ENCODE measurements around the gene TRAPPC6A.
A peak's percentile ranks its signal among the peaks of the same experiment; 100 is the strongest.

Gene TRAPPC6A

GRCh38 chr19:45206328-45206727 is 28.3 kb upstream of the TRAPPC6A start:
- TF ChIP-seq CTCF (IDR thresholded peaks at IDR 0.05; ENCODE audit: control insufficient read depth, extremely low read depth, insufficient read depth) = no peak
- no peak for DNase-seq (ENCODE audit: low read depth)
- no peak overlapping the region for H3K4me3 ChIP-seq (ENCODE audit: low read depth, low read length)

GRCh38 chr19:45205810-45206209 is 27.8 kb upstream of the TRAPPC6A start:
- no peak for TF ChIP-seq CTCF (IDR thresholded peaks at IDR 0.05; ENCODE audit: control insufficient read depth, extremely low read depth, insufficient read depth)
- no peak overlapping the region for H3K4me3 ChIP-seq (ENCODE audit: low read depth, low read length)
- no peak for DNase-seq (ENCODE audit: low read depth)

- H3K4me3 ChIP-seq (ENCODE audit: low read depth, low read length) = no peak overlapping the region
- no peak for TF ChIP-seq CTCF (IDR thresholded peaks at IDR 0.05; ENCODE audit: control insufficient read depth, extremely low read depth, insufficient read depth)
- peak; percentile 39 for DNase-seq (ENCODE audit: low read depth)
Observed at GRCh38 chr19:45202637-45203036, 24.6 kb upstream of the TRAPPC6A start.

GRCh38 chr19:45200568-45200967 is 22.5 kb upstream of the TRAPPC6A start:
- DNase-seq (ENCODE audit: low read depth) = no peak
- TF ChIP-seq CTCF (IDR thresholded peaks at IDR 0.05; ENCODE audit: control insufficient read depth, extremely low read depth, insufficient read depth) = no peak
- H3K4me3 ChIP-seq (ENCODE audit: low read depth, low read length) = no peak overlapping the region

GRCh38 chr19:45195764-45196163 is 17.7 kb upstream of the TRAPPC6A start:
- no peak overlapping the region for H3K4me3 ChIP-seq (ENCODE audit: low read depth, low read length)
- DNase-seq (ENCODE audit: low read depth) = no peak
- TF ChIP-seq CTCF (IDR thresholded peaks at IDR 0.05; ENCODE audit: control insufficient read depth, extremely low read depth, insufficient read depth) = no peak

GRCh38 chr19:45191375-45191774 is 13.3 kb upstream of the TRAPPC6A start:
- TF ChIP-seq CTCF (IDR thresholded peaks at IDR 0.05; ENCODE audit: control insufficient read depth, extremely low read depth, insufficient read depth) = no peak
- no peak overlapping the region for H3K4me3 ChIP-seq (ENCODE audit: low read depth, low read length)
- no peak for DNase-seq (ENCODE audit: low read depth)

GRCh38 chr19:45189971-45190370 is 11.9 kb upstream of the TRAPPC6A start:
- no peak for DNase-seq (ENCODE audit: low read depth)
- TF ChIP-seq CTCF (IDR thresholded peaks at IDR 0.05; ENCODE audit: control insufficient read depth, extremely low read depth, insufficient read depth) = no peak
- H3K4me3 ChIP-seq (ENCODE audit: low read depth, low read length) = no peak overlapping the region

Data from LNCaP clone FGC (cell line).